Neural cell (in vitro differentiated cells): ENCODE measurements around the gene UNC5A. TPM values are rescaled to one million over a fixed set of nuclear protein-coding genes. Genes with fewer than 3 reads are reported as not detected.

ENCODE experiments used
- H2AFZ ChIP-seq: fragments of 200-600, 300-800 bp; sonication (generic), shearing (Covaris generic); 2 replicates; pipeline ENCODE4 v1.6.0; 2014; ENCODE audit warnings: low read depth, mild to moderate bottlenecking, antibody characterized with exemption, low read length, moderate library complexity
- H3F3A ChIP-seq: fragments of 200-600 bp; shearing (Covaris generic); 2 replicates; pipeline ENCODE4 v1.6.1; 2016; ENCODE audit warnings: mild to moderate bottlenecking, moderate library complexity, mixed read lengths, antibody characterized with exemption, low read length; ENCODE audit not compliant: insufficient read depth, poor library complexity, severe bottlenecking
- H3K27ac ChIP-seq: fragments of 200-600, 300-800 bp; sonication (generic), shearing (Covaris generic); 2 replicates; pipeline ENCODE4 v1.5.1; 2014; ENCODE audit warnings: mild to moderate bottlenecking, low read length, moderate library complexity
- H3K27me3 ChIP-seq: fragments of 300-800, 200-600 bp; sonication (generic), shearing (Covaris generic); 2 replicates; pipeline ENCODE4 v1.6.0; 2014; ENCODE audit warnings: mild to moderate bottlenecking, low read depth, low read length, moderate library complexity; ENCODE audit not compliant: insufficient read depth
- H3K36me3 ChIP-seq: fragments of 300-800, 200-600 bp; sonication (generic), shearing (Covaris generic); 2 replicates; pipeline ENCODE4 v1.5.1; 2014; ENCODE audit warnings: mild to moderate bottlenecking, antibody characterized with exemption, low read length, moderate library complexity; ENCODE audit not compliant: insufficient read depth
- H3K4me2 ChIP-seq: fragments of 300-800, 200-600 bp; sonication (generic), shearing (Covaris generic); 2 replicates; pipeline ENCODE4 v1.6.0; 2014; ENCODE audit warnings: mild to moderate bottlenecking, low read length
- H3K4me3 ChIP-seq: fragments of 300-800, 200-600 bp; sonication (generic), shearing (Covaris generic); 2 replicates; pipeline ENCODE4 v1.5.1; 2014; ENCODE audit warnings: mild to moderate bottlenecking, low read length, moderate library complexity
- H3K79me2 ChIP-seq: fragments of 200-600 bp; shearing (Covaris generic); replicated peaks from 2 replicates; pipeline ENCODE4 v1.6.0; 2014; ENCODE audit warnings: mild to moderate bottlenecking, low read length, moderate library complexity; ENCODE audit not compliant: insufficient read depth
- H3K9ac ChIP-seq: fragments of 300-800, 200-600 bp; sonication (generic), shearing (Covaris generic); 2 replicates; pipeline ENCODE4 v1.6.1; 2016; ENCODE audit warnings: mild to moderate bottlenecking, low read length, mixed read lengths
- H3K9me2 ChIP-seq: fragments of 200-600 bp; shearing (Covaris generic); 2 replicates; pipeline ENCODE4 v1.6.1; 2016; ENCODE audit warnings: mild to moderate bottlenecking, low read length, mixed read lengths; ENCODE audit not compliant: insufficient read depth
- H3K9me3 ChIP-seq: fragments of 200-600, 300-800 bp; sonication (generic), shearing (Covaris generic); 2 replicates; pipeline ENCODE4 v1.6.1; 2016; ENCODE audit warnings: mild to moderate bottlenecking, mixed run types, low read length, moderate library complexity, mixed read lengths
- H4K20me1 ChIP-seq: fragments of 200-600 bp; shearing (Covaris generic); 2 replicates; pipeline ENCODE4 v1.6.1; 2016; ENCODE audit warnings: mild to moderate bottlenecking, mixed run types; ENCODE audit not compliant: insufficient read depth
- EP300 ChIP-seq: fragments of 450-650 bp; conservative IDR thresholded peaks from 2 replicates; pipeline ENCODE4 v1.6.1; 2014; ENCODE audit warnings: antibody characterized with exemption, mild to moderate bottlenecking, moderate library complexity; ENCODE audit not compliant: poor library complexity, severe bottlenecking
- EZH2 ChIP-seq: fragments of 200-600, 300-800 bp; shearing (Covaris generic), sonication (generic); IDR thresholded peaks from 2 replicates; pipeline ENCODE4 v1.6.1; 2014; ENCODE audit warnings: antibody characterized with exemption, low read length, borderline replicate concordance, mild to moderate bottlenecking; ENCODE audit not compliant: insufficient read depth, poor library complexity, severe bottlenecking
- MXI1 ChIP-seq: fragments of 450-650 bp; conservative IDR thresholded peaks from 2 replicates; pipeline ENCODE4 v1.6.1; 2014; ENCODE audit warnings: antibody characterized with exemption, mild to moderate bottlenecking; ENCODE audit not compliant: poor library complexity, severe bottlenecking
- POLR2AphosphoS5 ChIP-seq: IDR thresholded peaks from 2 replicates; pipeline ENCODE4 v1.6.1; 2012
- RAD21 ChIP-seq: fragments of 450-650 bp; conservative IDR thresholded peaks from 2 replicates; pipeline ENCODE4 v1.6.1; 2014; ENCODE audit warnings: antibody characterized with exemption, mild to moderate bottlenecking, moderate library complexity
- REST ChIP-seq: IDR thresholded peaks from 2 replicates; pipeline ENCODE4 v1.6.1; 2012; ENCODE audit warnings: borderline replicate concordance
- SMC3 ChIP-seq: fragments of 450-650 bp; conservative IDR thresholded peaks from 2 replicates; pipeline ENCODE4 v1.6.1; 2014; ENCODE audit warnings: antibody characterized with exemption, mild to moderate bottlenecking, moderate library complexity; ENCODE audit not compliant: poor library complexity
- TAF1 ChIP-seq: IDR thresholded peaks from 2 replicates; pipeline ENCODE4 v1.6.1; 2012; ENCODE audit warnings: low read depth
- polyA plus RNA-seq: library from polyadenylated mRNA; depleted of rRNA; stranded (reverse); fragments of >200 nt; gene quantifications from 2 replicates; pipeline ENCODE4 v1.2.3, GENCODE V29; 2014
- TF ChIP-seq, protein P1 (sequence below): fragments of 450-650 bp; IDR thresholded peaks from 2 replicates; pipeline ENCODE4 v1.5.1; 2014; ENCODE audit warnings: antibody characterized with exemption, mild to moderate bottlenecking, moderate library complexity; ENCODE audit not compliant: poor library complexity, severe bottlenecking

Gene UNC5A
- polyA plus RNA-seq, 1 donor from 2014 or later: 2.7 TPM

DNA sequence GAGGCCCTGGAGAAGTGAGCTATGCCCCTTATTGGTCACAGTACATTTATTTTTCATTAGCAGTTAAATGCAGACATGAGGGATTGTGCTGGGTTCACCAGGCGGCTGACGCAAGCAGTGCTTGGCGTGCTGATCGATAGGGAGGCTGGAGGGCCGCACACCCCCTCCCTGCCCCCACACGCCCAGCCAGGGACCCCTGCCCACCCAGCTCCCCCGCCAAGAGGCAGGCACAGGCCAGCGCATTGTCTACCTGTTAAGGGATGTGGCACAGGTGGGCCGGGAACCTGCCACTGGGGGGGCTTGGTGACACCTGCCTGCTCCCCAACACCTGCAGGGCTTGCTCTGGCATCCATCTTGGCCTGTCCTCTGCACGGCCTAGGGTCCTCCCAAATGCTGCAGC lies 49.6 kb downstream of the UNC5A start:
- H4K20me1 ChIP-seq: no peaks in the 10 kb centered on the region
- no peak overlapping the region for H3K9ac ChIP-seq
- H3K36me3 ChIP-seq: no peaks in the 10 kb centered on the region
- H3K4me2 ChIP-seq: no peak overlapping the region
- no peak overlapping the region for H3K4me3 ChIP-seq
- no peaks in the 10 kb centered on the region for H3K9me2 ChIP-seq
- H3K9me3 ChIP-seq: no peaks in the 10 kb centered on the region
- H3K27me3 ChIP-seq: no peaks in the 10 kb centered on the region
- H2AFZ ChIP-seq: no peak overlapping the region
- H3F3A ChIP-seq: no peaks in the 10 kb centered on the region
- H3K79me2 ChIP-seq: no peaks in the 10 kb centered on the region
- TF ChIP-seq EZH2 (no peak), RAD21 (no peak), SMC3 (no peak), EP300 (no peak), REST (no peak), MXI1 (no peak), POLR2AphosphoS5 (no peak)
- TF ChIP-seq, protein P1, sequence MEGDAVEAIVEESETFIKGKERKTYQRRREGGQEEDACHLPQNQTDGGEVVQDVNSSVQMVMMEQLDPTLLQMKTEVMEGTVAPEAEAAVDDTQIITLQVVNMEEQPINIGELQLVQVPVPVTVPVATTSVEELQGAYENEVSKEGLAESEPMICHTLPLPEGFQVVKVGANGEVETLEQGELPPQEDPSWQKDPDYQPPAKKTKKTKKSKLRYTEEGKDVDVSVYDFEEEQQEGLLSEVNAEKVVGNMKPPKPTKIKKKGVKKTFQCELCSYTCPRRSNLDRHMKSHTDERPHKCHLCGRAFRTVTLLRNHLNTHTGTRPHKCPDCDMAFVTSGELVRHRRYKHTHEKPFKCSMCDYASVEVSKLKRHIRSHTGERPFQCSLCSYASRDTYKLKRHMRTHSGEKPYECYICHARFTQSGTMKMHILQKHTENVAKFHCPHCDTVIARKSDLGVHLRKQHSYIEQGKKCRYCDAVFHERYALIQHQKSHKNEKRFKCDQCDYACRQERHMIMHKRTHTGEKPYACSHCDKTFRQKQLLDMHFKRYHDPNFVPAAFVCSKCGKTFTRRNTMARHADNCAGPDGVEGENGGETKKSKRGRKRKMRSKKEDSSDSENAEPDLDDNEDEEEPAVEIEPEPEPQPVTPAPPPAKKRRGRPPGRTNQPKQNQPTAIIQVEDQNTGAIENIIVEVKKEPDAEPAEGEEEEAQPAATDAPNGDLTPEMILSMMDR: no peak
- H3K27ac ChIP-seq: no peak overlapping the region

DNA sequence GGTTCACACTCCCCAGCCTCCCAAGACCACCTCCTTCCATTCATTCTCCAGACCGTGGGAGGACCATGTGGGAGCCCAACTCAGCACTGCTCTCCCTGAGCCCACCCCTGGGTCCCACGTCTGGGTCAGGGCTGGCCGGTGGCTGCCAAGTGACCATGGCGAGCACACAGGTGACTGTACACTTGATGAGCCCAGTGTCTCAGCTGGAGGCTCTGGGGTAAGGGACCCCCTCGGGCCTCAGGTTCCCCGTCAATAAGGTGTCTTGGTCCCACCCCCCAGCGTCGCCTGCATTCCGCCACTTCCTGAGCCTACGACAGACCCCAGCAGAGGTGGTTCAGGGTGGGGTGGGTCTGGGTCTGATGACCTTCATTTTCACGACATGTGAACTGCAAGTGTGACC lies 50.0 kb downstream of the UNC5A start:
- Histone ChIP-seq H3F3A (no peaks in the 10 kb centered on the region), H3K79me2 (no peaks in the 10 kb centered on the region), H3K27ac (no peak overlapping the region), H3K9me2 (no peaks in the 10 kb centered on the region), H3K4me3 (no peak overlapping the region), H3K9ac (no peak overlapping the region), H3K9me3 (no peaks in the 10 kb centered on the region), H4K20me1 (no peaks in the 10 kb centered on the region), H3K36me3 (no peaks in the 10 kb centered on the region), H2AFZ (no peak overlapping the region), H3K27me3 (no peaks in the 10 kb centered on the region), H3K4me2 (no peak overlapping the region)
- TF ChIP-seq, protein P1: no peak
- TF ChIP-seq MXI1: no peak
- no peak for TF ChIP-seq TAF1
- no peak for TF ChIP-seq EP300
- TF ChIP-seq RAD21: no peak
- no peak for TF ChIP-seq REST
- TF ChIP-seq EZH2: no peak
- no peak for TF ChIP-seq SMC3
- no peak for TF ChIP-seq POLR2AphosphoS5
